Measurements from ENCODE around the gene KIF6. TPM values are rescaled to one million over a fixed set of nuclear protein-coding genes. Genes with fewer than 3 reads are reported as not detected.
A peak's percentile ranks its signal among the peaks of the same experiment; 100 is the strongest.

The KIF6 gene
- total RNA-seq, 1 donor from 2014 or later, result 1.3 TPM

GRCh38 chr6:39451831-39452230 is 273.4 kb downstream of the KIF6 start:
- TF ChIP-seq CTCF (IDR thresholded peaks at IDR 0.05), result peak; percentile 41
- Mint-ChIP-seq H3K4me1 (ENCODE audit: unreplicated experiment) (peaks cover 30% of the 10 kb centered on the region), H3K27ac (ENCODE audit: unreplicated experiment) (no peak overlapping the region)

GRCh38 chr6:39449022-39449421 is 276.2 kb downstream of the KIF6 start:
- no peak for DNase-seq (ENCODE audit: extremely low spot score, unreplicated experiment)
- Mint-ChIP-seq H3K27me3 (ENCODE audit: unreplicated experiment) (no peaks in the 10 kb centered on the region), H3K27ac (ENCODE audit: unreplicated experiment) (no peak overlapping the region), H3K36me3 (ENCODE audit: unreplicated experiment) (peaks cover under 1% of the 10 kb centered on the region), H3K4me1 (ENCODE audit: unreplicated experiment) (peaks cover 27% of the 10 kb centered on the region), H3K4me3 (ENCODE audit: unreplicated experiment) (no peak overlapping the region), H3K9me3 (ENCODE audit: unreplicated experiment) (peaks cover 3% of the 10 kb centered on the region)
- TF ChIP-seq CTCF (IDR thresholded peaks at IDR 0.05), result no peak

More at GRCh38 chr6:39451831-39452230, 273.4 kb downstream of the KIF6 start:
- Mint-ChIP-seq H3K4me3 (ENCODE audit: unreplicated experiment) (no peak overlapping the region), H3K9me3 (ENCODE audit: unreplicated experiment) (peaks cover 7% of the 10 kb centered on the region), H3K36me3 (ENCODE audit: unreplicated experiment) (peaks cover 4% of the 10 kb centered on the region), H3K27me3 (ENCODE audit: unreplicated experiment) (no peaks in the 10 kb centered on the region)
- DNase-seq (ENCODE audit: extremely low spot score, unreplicated experiment), result no peak

- H3K27me3 Mint-ChIP-seq (ENCODE audit: unreplicated experiment), result no peaks in the 10 kb centered on the region
- no peaks in the 10 kb centered on the region for H3K36me3 Mint-ChIP-seq (ENCODE audit: unreplicated experiment)
- peaks cover 11% of the 10 kb centered on the region for H3K4me1 Mint-ChIP-seq (ENCODE audit: unreplicated experiment)
- H3K4me3 Mint-ChIP-seq (ENCODE audit: unreplicated experiment), result no peak overlapping the region
- H3K27ac Mint-ChIP-seq (ENCODE audit: unreplicated experiment), result no peak overlapping the region
- H3K9me3 Mint-ChIP-seq (ENCODE audit: unreplicated experiment), result no peaks in the 10 kb centered on the region
- no peak for DNase-seq (ENCODE audit: extremely low spot score, unreplicated experiment)
- TF ChIP-seq CTCF (IDR thresholded peaks at IDR 0.05), result no peak
These were observed 278.3 kb downstream of the KIF6 start for GRCh38 chr6:39446909-39447308.

- no peaks in the 10 kb centered on the region for H3K36me3 Mint-ChIP-seq (ENCODE audit: unreplicated experiment)
- H3K4me3 Mint-ChIP-seq (ENCODE audit: unreplicated experiment), result no peak overlapping the region
- H3K27me3 Mint-ChIP-seq (ENCODE audit: unreplicated experiment), result no peaks in the 10 kb centered on the region
- no peak for TF ChIP-seq CTCF (IDR thresholded peaks at IDR 0.05)
- peaks cover 3% of the 10 kb centered on the region for H3K4me1 Mint-ChIP-seq (ENCODE audit: unreplicated experiment)
- no peak overlapping the region for H3K27ac Mint-ChIP-seq (ENCODE audit: unreplicated experiment)
- DNase-seq (ENCODE audit: extremely low spot score, unreplicated experiment), result no peak
- no peaks in the 10 kb centered on the region for H3K9me3 Mint-ChIP-seq (ENCODE audit: unreplicated experiment)
These were observed 279.5 kb downstream of the KIF6 start for GRCh38 chr6:39445667-39446066.

GRCh38 chr6:39444479-39445019 is 280.7 kb downstream of the KIF6 start:
- H3K4me1 Mint-ChIP-seq (ENCODE audit: unreplicated experiment), result peaks cover 5% of the 10 kb centered on the region
- H3K27me3 Mint-ChIP-seq (ENCODE audit: unreplicated experiment), result no peaks in the 10 kb centered on the region
- H3K27ac Mint-ChIP-seq (ENCODE audit: unreplicated experiment), result no peak overlapping the region
- no peaks in the 10 kb centered on the region for H3K36me3 Mint-ChIP-seq (ENCODE audit: unreplicated experiment)
- TF ChIP-seq CTCF (IDR thresholded peaks at IDR 0.05), result no peak
- no peak overlapping the region for H3K4me3 Mint-ChIP-seq (ENCODE audit: unreplicated experiment)
- DNase-seq (ENCODE audit: extremely low spot score, unreplicated experiment), result no peak
- no peaks in the 10 kb centered on the region for H3K9me3 Mint-ChIP-seq (ENCODE audit: unreplicated experiment)

Measured in osteocyte (in vitro differentiated cells).